ENCODE data around the gene RIC8B.

DNA sequence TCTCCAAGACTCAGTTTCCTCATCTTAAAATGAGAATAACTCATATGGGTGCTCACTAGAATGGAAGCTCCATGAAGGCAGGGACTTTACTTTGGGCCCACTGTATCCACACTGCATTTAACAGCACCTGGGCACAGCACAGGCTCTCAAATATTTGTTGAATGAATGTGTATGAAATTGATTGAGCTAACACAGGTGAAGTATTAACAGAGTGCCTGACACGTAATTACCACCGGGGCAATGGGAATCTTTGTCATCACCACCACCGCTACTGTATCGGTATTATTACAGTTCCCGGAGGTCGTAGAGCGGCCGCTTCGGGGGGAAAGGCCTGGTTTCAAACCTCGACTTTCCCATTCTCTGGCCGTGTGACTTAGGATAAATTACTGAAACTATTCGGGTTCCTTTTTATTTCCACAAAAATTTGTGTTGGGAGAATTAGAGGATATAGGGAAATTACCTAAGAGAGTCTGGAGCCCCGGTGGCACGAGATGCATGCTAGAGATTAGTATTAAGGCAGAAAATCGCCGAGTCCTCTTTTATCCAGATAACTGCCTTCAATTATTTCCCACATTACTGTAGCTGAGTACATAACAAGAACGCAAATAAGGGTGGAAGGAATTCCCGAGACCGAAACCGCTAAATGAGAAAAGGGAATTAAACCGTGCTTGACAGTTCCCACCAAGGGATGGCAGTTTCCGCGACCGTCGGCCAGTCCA is 1.0 kb upstream of the RIC8B start:
- TF ChIP-seq POLR2AphosphoS5 (IDR thresholded peaks at IDR 0.05) (no peak), POLR2A (IDR thresholded peaks at IDR 0.05) (no peak)
- TF ChIP-seq, protein P1, sequence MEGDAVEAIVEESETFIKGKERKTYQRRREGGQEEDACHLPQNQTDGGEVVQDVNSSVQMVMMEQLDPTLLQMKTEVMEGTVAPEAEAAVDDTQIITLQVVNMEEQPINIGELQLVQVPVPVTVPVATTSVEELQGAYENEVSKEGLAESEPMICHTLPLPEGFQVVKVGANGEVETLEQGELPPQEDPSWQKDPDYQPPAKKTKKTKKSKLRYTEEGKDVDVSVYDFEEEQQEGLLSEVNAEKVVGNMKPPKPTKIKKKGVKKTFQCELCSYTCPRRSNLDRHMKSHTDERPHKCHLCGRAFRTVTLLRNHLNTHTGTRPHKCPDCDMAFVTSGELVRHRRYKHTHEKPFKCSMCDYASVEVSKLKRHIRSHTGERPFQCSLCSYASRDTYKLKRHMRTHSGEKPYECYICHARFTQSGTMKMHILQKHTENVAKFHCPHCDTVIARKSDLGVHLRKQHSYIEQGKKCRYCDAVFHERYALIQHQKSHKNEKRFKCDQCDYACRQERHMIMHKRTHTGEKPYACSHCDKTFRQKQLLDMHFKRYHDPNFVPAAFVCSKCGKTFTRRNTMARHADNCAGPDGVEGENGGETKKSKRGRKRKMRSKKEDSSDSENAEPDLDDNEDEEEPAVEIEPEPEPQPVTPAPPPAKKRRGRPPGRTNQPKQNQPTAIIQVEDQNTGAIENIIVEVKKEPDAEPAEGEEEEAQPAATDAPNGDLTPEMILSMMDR (IDR thresholded peaks at IDR 0.05): peak in 1 of 5 experiments; percentile 6

Data from transverse colon (tissue), 4 donors.